ENCODE results near the gene IFT20.
"Not testable (repeated sequence)": the region's sequence is repeated elsewhere in the genome, so short reads cannot be mapped to it uniquely, and the experiment has no call there.

Gene IFT20

DNA sequence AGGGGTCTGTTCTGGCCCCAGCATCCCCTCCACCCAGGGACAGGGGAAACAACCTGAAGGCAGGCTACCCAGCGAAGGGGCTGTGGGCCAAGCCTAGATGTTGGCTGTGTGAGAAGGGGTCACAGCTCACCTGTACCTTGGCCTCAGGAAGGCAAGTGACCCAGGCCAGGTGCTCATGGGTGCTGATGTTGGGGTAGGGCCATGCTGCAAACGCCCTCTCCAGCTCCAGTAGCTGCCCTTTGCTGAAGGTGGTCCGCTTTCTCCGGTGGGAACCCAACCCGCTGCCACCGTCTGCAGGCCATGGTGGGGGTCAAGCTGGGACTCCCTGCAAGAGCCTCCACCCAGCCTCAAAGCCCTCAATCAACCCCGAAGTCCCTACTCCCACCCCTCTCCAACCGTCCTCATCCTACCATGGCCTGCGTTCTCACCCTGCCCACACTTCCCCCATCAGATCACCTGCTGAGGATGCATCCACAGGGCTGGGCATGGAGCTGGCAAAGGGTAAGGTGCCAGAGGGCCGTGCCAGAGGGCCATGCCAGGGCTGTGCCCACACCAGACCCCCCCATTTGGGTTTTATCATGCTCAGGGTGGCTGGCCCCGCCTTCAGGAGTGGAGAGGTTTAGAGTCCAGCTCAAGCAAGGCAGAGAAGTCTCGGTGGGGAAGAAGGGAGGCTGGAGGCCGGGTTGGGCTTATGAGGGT is 29.5 kb upstream of the IFT20 start, which contains the start of gene SEBOX:
TSS of gene SEBOX (minus strand) at position 535 of the 699 bp plus-strand sequence. CDS start at position 487, 48 bp downstream.
- DNase-seq (ENCODE audit: low read depth in 2 of 2), result no peak

GRCh38 chr17:28363776-28364650 is 28.7 kb upstream of the IFT20 start:
- no peak for DNase-seq (ENCODE audit: low read depth in 2 of 2)

DNA sequence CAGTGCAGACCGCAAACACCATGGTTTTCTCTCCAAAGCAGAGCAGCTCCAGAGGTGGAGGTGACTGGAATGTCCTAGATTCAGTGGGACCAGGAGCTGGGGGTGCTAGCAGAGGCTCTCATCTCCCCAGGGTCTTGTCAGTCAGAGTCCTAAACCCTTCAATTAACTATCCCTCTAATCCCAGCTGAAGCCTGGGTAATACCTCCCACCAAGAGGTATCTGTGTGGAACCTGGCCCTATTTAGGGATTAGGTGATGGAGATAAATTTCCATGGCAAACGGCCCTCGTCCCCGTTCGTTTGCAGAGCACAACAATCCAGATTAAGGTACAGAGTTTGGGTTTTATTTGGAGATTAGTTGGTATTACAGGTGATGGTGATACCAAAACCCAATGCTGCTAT is 27.9 kb upstream of the IFT20 start:
- no peak for DNase-seq (ENCODE audit: low read depth in 2 of 2)

GRCh38 chr17:28357901-28358197 is 22.6 kb upstream of the IFT20 start:
- no peak for DNase-seq (ENCODE audit: low read depth in 2 of 2)

GRCh38 chr17:28357061-28357900 is 22.0 kb upstream of the IFT20 start, which contains the start of gene POLDIP2:
Gene POLDIP2 (minus strand): TSS chr17:28357527. CDS start chr17:28357448, 79 bp downstream.
- DNase-seq (ENCODE audit: low read depth in 2 of 2), result peak; percentile 89 to 92

DNA sequence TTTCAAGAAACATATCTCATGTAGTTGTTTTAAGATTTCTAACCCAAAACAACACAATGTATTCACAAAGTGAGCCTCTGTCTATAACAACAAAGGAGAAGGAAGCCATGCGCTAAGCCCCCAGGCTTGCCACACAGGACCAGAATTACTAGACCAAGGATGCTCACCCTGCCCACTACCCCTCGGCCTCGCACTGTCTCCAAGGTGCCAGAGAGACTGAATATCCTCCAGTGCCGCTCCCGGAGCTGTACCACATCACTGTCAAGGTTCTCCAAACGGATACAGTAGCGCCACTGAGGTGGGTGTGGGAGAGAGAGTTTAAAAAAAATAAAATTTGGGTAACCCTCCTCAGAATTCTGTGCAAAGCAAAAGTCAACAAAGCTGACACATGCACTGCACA is 15.0 kb upstream of the IFT20 start:
- DNase-seq (ENCODE audit: low read depth in 2 of 2), result no peak

- DNase-seq (ENCODE audit: low read depth in 2 of 2), result no peak
Observed at GRCh38 chr17:28348979-28349378, 13.7 kb upstream of the IFT20 start.

- DNase-seq (ENCODE audit: low read depth in 2 of 2), result no peak
Observed at GRCh38 chr17:28347261-28347891, 12.1 kb upstream of the IFT20 start.

GRCh38 chr17:28346746-28347246 is 11.5 kb upstream of the IFT20 start:
- no peak for DNase-seq (ENCODE audit: low read depth in 2 of 2)

DNA sequence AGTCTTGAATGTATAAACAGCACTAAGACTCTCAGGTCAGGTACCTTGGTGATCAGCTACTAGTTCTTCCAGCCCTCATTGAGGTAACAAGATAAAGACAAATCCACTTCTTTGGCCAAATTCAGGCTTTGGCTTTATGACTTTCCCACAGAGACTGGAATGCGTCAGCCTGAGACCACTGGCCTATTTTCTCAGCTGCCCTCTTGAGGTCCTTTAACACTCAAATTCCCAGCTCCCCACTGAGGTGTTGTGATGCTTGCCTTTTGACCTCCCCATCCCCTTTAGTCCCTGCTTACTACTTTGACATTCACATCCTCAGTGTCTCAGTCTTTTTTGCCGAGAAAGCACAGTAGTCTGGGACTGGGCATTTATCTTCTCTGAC is 10.9 kb upstream of the IFT20 start:
- DNase-seq (ENCODE audit: low read depth in 2 of 2), result no peak

DNA sequence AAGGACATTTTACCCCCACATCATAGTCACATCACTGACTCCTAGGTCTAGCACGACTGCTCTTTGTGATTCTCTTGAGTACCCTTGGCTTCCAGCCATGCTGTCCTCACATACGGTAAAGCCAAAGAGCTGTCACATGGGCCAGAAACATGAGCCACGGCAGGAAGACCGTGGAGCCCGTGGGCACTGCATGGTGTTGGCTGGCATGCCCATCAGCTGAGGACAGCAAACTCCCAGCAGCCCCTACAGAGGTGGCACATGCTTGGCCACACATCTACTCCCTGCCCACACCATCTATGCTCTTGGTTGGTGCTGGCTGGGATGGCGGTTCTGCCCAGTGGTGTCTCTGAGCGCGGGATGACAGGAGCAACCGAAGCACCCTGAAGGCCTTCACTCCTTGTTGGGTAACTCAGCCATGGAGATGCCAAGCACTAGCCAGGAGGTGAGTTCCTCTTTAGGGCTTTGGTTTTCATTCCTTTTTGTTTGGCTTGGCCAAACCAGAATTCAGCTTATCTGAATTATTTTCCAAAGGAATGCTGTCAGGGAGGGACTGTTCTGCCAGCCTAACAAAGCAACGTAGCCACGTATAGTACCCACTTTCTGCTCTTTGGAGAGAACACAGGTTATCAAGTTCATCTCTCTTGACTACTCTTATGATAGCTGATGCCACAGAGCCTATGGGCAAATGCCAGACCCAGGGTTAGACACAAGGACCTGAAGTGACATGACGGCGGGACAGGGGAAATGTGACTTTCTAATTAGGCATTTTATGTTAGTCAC is 10.3 kb upstream of the IFT20 start:
- no peak for DNase-seq (ENCODE audit: low read depth in 2 of 2)

GRCh38 chr17:28344435-28344901 is 9.2 kb upstream of the IFT20 start:
- no peak for DNase-seq (ENCODE audit: low read depth in 2 of 2)

GRCh38 chr17:28344011-28344410 is 8.7 kb upstream of the IFT20 start:
- no peak for DNase-seq (ENCODE audit: low read depth in 2 of 2)

- no peak for DNase-seq (ENCODE audit: low read depth in 2 of 2)
Observed at GRCh38 chr17:28343491-28343932, 8.2 kb upstream of the IFT20 start.

DNA sequence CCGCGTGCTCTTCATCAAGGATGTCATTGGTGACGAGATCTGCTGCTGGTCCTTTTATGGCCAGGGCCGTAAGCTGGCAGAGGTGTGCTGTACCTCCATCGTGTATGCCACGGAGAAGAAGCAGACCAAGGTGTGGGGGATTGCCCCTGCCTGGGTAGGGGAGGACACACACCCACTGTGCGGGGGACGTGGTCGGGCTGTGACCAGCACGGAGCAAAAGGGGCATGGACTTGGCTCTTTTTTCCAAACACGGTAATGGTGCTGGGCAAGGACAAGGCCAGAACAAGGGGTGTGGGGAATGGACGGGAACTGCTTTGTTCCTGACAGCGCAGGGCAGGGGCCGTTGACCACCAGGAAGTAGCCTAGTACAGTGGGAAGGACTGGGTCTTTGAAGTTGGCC is 7.0 kb upstream of the IFT20 start:
- no peak for DNase-seq (ENCODE audit: low read depth in 2 of 2)

DNA sequence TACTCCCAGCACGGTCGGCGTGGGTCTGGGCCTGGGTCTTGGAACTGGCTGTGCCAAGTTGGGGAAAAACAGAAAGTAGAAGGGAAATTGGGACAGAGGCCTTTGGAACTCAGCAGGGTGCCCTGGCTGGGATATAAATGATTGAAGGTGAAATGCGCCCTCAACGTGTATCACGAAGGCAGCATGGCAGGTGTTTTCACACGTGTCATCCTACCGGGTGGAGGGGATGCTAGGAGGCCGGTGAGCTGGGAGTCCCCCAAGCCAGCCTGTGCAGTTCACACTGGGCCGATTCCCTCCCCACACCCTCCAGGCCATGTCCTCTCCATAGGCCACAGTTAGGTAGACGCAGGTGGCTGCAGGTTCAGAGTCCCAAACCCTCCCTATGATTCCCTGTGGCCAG is 6.2 kb upstream of the IFT20 start:
- DNase-seq (ENCODE audit: low read depth in 2 of 2), result no peak

- no peak for DNase-seq (ENCODE audit: low read depth in 2 of 2)
Observed at GRCh38 chr17:28340374-28340773, 5.1 kb upstream of the IFT20 start.

DNA sequence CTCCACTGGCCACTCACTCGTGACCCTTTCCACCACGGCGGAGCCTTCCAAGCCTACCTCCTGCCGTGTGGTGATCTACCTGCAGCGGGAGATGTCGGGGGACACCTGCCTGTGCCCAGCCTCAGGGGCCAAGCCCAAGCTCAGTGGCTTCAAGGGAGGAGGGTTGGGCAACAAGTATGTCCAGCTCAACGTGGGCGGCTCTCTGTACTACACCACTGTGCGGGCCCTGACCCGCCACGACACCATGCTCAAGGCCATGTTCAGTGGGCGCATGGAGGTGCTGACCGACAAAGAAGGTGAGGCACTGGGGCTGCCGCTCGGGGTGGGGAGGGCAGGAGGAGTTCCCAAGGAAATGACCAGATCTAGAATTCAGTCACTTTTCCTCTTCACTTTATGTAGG is 4.2 kb upstream of the IFT20 start:
- no peak for DNase-seq (ENCODE audit: low read depth in 2 of 2)

DNA sequence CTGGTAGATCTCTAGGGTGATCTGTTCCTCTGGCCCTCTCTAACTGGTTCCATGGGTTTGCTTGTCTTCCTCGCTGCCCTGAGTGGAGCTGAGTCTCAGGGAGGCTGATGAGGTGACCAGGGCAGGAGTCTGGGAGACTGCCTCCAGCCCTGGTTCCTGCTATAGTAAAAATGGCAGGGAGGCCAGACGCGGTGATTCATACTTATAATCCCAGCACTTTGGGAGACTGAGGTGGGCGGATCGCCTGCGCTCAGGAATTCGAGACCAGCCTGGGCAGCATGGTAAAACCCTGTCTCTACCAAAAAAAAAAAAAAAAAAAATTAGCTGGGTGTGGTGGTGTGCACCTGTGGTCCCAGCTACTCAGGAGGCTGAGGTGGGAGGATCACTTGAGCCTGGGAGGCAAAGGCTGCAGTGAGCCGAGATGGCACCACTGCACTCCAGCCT is 3.5 kb upstream of the IFT20 start:
- not testable (repeated sequence) for DNase-seq (ENCODE audit: low read depth in 2 of 2)

- DNase-seq (ENCODE audit: low read depth in 2 of 2), result no peak
Observed at GRCh38 chr17:28338056-28338768, 2.9 kb upstream of the IFT20 start.
